ENCODE results near the gene TKTL1. TPM values are rescaled to one million over a fixed set of nuclear protein-coding genes. Genes with fewer than 3 reads are reported as not detected.
A peak's percentile ranks its signal among the peaks of the same experiment; 100 is the strongest.
"Not testable (repeated sequence)": the region's sequence is repeated elsewhere in the genome, so short reads cannot be mapped to it uniquely, and the experiment has no call there.

Gene TKTL1
- total and polyA plus RNA-seq, 4 donors: 0.23 to 0.24 TPM; not detected in 2

DNA sequence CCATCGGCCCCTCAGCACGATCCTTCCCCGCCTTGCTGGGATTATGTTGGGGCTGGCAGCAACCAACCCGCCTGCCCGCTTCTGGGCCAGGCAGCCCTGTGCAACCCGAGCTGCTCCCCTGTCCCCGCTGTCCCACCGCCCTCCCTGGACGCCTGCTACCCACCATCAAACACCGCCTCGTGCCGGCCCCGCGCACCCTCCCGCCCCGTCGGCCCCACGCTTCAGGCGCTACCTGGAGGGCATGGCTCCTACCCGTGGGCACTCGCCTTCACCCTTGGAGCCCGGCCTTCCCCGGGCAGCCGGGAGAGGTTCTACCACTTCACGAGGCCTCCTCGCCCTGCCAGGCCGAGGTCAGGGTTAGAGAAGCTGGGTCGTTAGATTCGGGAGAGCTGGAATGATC, 37.0 kb downstream of the TKTL1 start:
- Histone ChIP-seq H3K4me1 (ENCODE audit: control insufficient read depth in 1 of 2, insufficient read depth in 2 of 2, low read length in 2 of 2) (no peaks in the 10 kb centered on the region), H3K9me3 (ENCODE audit: control insufficient read depth, low read length) (no peaks in the 10 kb centered on the region), H3K4me3 (ENCODE audit: low read length in 2 of 2) (no peak overlapping the region), H3K36me3 (ENCODE audit: control insufficient read depth in 1 of 2, insufficient read depth in 2 of 2, low read length in 1 of 2) (no peaks in the 10 kb centered on the region), H3K27me3 (ENCODE audit: control insufficient read depth in 1 of 2, insufficient read depth in 2 of 2, low read length in 1 of 2) (no peaks in the 10 kb centered on the region), H3K27ac (ENCODE audit: low read depth in 1 of 2, low read length in 2 of 2) (no peak overlapping the region)
- DNase-seq: no peak
- 92 to 95% methylated on average over 29 of the region's 29 CpGs for WGBS, 2 donors
- intact Hi-C loops (cut with DNase I): no loop called here
- no peak for ATAC-seq (ENCODE audit: low FRiP score)

DNA sequence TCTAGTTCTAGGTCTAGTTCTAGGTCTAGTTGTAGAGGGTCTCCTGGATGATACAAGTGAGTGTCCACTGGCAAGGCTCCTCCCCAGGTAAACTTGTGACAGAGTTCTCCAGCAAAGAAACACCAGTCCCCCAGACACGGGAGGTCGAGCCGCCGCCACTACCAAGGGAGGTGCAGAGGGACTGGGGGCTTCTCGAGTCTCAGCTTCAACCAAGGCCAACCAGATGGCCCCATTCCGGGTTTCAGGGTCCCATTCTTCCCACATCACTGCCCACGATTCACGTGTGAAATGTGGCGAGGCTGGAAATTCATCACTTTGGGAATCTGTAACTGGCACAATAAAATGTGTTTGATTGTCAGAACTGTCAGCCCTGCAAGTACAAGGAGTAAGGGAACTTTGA, 37.5 kb downstream of the TKTL1 start:
- no peaks in the 10 kb centered on the region for H3K27me3 ChIP-seq (ENCODE audit: control insufficient read depth in 1 of 2, insufficient read depth in 2 of 2, low read length in 1 of 2)
- DNase-seq: no peak
- no peak overlapping the region for H3K4me3 ChIP-seq (ENCODE audit: low read length in 2 of 2)
- H3K27ac ChIP-seq (ENCODE audit: low read depth in 1 of 2, low read length in 2 of 2): no peak overlapping the region
- 87 to 95% methylated on average over 9 of the region's 9 CpGs for WGBS, 2 donors
- H3K4me1 ChIP-seq (ENCODE audit: control insufficient read depth in 1 of 2, insufficient read depth in 2 of 2, low read length in 2 of 2): no peaks in the 10 kb centered on the region
- intact Hi-C loops (cut with DNase I): no loop called here
- no peak for ATAC-seq (ENCODE audit: low FRiP score)
- no peaks in the 10 kb centered on the region for H3K36me3 ChIP-seq (ENCODE audit: control insufficient read depth in 1 of 2, insufficient read depth in 2 of 2, low read length in 1 of 2)
- no peaks in the 10 kb centered on the region for H3K9me3 ChIP-seq (ENCODE audit: control insufficient read depth, low read length)

DNA sequence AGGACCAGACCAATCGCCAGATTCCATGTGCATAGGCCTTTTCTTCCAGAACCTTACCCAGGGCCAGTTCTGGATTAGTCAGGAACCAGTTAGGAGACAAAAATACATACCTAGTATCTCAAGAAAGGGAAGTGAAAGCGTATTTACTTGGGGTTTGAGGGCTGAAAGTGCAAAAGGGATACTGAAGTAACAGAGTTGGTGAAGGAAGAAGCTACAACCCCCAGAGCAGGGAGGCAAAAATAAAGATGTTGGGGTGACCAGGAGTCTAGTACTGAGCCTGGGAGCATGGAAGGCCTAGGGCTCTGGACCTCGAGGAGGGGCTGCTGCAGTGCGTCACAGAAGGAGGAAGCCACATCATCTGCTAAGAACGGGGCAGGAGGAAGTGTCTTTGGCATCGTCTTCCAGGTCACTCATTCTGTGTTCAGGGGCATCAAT, 38.3 kb downstream of the TKTL1 start:
- intact Hi-C loops (cut with DNase I): no loop called here
- Histone ChIP-seq H3K27ac (ENCODE audit: low read depth in 1 of 2, low read length in 2 of 2) (no peak overlapping the region), H3K4me3 (ENCODE audit: low read length in 2 of 2) (no peak overlapping the region), H3K4me1 (ENCODE audit: control insufficient read depth in 1 of 2, insufficient read depth in 2 of 2, low read length in 2 of 2) (no peaks in the 10 kb centered on the region), H3K9me3 (ENCODE audit: control insufficient read depth, low read length) (no peaks in the 10 kb centered on the region), H3K36me3 (ENCODE audit: control insufficient read depth in 1 of 2, insufficient read depth in 2 of 2, low read length in 1 of 2) (no peaks in the 10 kb centered on the region), H3K27me3 (ENCODE audit: control insufficient read depth in 1 of 2, insufficient read depth in 2 of 2, low read length in 1 of 2) (no peaks in the 10 kb centered on the region)
- DNase-seq: no peak
- 79 to 87% methylated on average over 6 of the region's 6 CpGs for WGBS, 2 donors
- ATAC-seq (ENCODE audit: low FRiP score): no peak

DNA sequence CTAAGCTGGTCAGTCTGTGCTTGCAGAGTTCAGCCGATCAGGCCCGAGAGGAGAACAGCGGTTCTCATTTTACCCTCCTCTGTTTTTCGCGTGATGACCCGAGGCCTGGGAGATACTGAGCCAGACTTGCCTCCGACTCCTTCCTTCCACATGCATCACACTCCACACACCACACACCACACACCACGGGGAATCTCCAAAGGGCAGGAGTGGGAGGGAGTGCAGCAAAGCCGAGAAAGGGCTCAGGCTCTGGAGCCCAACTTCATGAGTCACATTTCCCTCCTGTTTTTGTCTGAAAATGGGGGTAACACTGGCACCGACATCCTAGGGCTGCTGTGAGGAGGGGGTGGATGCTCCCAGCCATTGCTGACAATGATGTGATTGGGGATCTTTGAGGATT, 38.9 kb downstream of the TKTL1 start:
- Histone ChIP-seq H3K4me3 (ENCODE audit: low read length in 2 of 2) (no peak overlapping the region), H3K27ac (ENCODE audit: low read depth in 1 of 2, low read length in 2 of 2) (no peak overlapping the region), H3K36me3 (ENCODE audit: control insufficient read depth in 1 of 2, insufficient read depth in 2 of 2, low read length in 1 of 2) (no peaks in the 10 kb centered on the region), H3K27me3 (ENCODE audit: control insufficient read depth in 1 of 2, insufficient read depth in 2 of 2, low read length in 1 of 2) (no peaks in the 10 kb centered on the region), H3K9me3 (ENCODE audit: control insufficient read depth, low read length) (no peaks in the 10 kb centered on the region), H3K4me1 (ENCODE audit: control insufficient read depth in 1 of 2, insufficient read depth in 2 of 2, low read length in 2 of 2) (no peaks in the 10 kb centered on the region)
- intact Hi-C loops (cut with DNase I): no loop called here
- ATAC-seq (ENCODE audit: low FRiP score): no peak
- no peak for DNase-seq
- WGBS, 2 donors: 79 to 80% methylated on average over 10 of the region's 10 CpGs

DNA sequence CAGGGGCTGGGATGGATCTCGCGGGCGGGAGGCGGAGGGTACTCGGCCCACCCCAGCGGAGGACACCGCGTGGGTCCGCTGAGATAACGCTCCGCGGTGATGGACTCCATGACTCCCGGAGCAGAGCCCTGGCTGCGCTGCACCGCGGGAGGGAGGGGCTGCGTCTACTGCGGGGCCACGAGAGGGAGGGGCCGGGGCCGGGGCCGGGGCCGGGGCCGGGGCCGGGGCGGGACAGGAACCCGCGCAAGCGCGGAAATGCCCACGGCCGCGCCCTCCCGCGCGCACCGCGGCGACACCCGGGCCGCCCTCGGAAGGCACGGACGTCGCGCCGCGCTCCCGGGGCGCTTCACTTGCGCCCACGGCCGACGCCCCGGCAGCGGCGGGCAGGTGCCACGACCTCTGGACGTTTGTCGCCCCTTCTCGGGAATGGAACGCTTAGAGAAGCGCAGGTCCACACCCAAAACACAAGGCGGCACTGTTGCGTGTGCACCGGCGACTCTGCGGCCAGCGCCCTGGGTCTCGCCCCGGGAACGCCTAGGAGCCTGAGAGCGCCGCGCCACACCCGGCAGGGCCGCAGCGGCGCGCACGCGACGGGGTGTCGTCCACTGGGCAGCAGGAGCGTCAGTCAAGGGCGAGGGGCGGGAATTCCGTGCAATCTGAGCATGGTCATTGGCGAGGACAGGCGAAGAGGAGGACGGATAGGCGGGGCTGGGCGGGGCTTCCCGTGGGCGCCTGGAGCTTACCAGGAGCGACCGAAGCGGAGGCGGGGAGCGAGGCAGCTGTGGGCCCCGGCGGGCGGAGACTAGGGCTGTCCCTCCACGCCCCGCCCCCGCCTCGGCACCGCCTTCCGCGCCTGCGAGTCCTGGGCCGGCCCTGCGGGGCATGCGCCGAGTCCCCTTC, 46.1 kb downstream of the TKTL1 start:
- intact Hi-C loops (cut with DNase I); H3K27me3 ChIP-seq (ENCODE audit: control insufficient read depth in 1 of 2, insufficient read depth in 2 of 2, low read length in 1 of 2); H3K27ac ChIP-seq (ENCODE audit: low read depth in 1 of 2, low read length in 2 of 2); H3K9me3 ChIP-seq (ENCODE audit: control insufficient read depth, low read length); H3K4me1 ChIP-seq (ENCODE audit: control insufficient read depth in 1 of 2, insufficient read depth in 2 of 2, low read length in 2 of 2); H3K4me3 ChIP-seq (ENCODE audit: low read length in 2 of 2); H3K36me3 ChIP-seq (ENCODE audit: control insufficient read depth in 1 of 2, insufficient read depth in 2 of 2, low read length in 1 of 2): not testable (repeated sequence)
- DNase-seq (peak; percentile 49 to 52), ATAC-seq (ENCODE audit: low FRiP score) (peak; percentile 90)
- WGBS, 2 donors: 1% methylated on average over 23 of the region's 115 CpGs; no CpG with 5 or more reads in 1 of the 2 donors

DNA sequence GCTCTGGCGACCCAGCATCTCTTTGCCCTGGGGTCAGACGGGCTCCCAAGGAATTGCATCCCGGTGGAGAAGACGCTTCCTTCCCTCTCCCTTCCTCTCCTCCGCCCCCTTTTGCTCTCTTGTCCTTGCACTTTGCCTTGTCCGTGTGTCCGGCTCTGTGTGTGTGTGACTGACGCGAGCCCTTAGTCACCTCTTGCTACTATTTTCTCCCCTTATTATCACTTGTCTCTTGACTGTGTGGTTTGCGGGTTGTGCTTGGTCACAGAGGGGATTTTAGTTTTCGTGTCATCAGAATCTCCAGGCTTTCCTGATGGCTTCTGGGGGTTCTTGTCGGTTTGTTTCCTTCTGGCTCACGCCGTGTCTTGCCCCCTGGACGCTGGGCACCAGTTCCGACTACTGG, 47.5 kb downstream of the TKTL1 start:
- H3K4me1 ChIP-seq (ENCODE audit: control insufficient read depth in 1 of 2, insufficient read depth in 2 of 2, low read length in 2 of 2); H3K27ac ChIP-seq (ENCODE audit: low read depth in 1 of 2, low read length in 2 of 2); intact Hi-C loops (cut with DNase I); H3K9me3 ChIP-seq (ENCODE audit: control insufficient read depth, low read length); DNase-seq; ATAC-seq (ENCODE audit: low FRiP score); H3K36me3 ChIP-seq (ENCODE audit: control insufficient read depth in 1 of 2, insufficient read depth in 2 of 2, low read length in 1 of 2); H3K27me3 ChIP-seq (ENCODE audit: control insufficient read depth in 1 of 2, insufficient read depth in 2 of 2, low read length in 1 of 2); H3K4me3 ChIP-seq (ENCODE audit: low read length in 2 of 2): not testable (repeated sequence)
- no CpG with 5 or more reads among the region's 16 CpGs for WGBS, 2 donors

DNA sequence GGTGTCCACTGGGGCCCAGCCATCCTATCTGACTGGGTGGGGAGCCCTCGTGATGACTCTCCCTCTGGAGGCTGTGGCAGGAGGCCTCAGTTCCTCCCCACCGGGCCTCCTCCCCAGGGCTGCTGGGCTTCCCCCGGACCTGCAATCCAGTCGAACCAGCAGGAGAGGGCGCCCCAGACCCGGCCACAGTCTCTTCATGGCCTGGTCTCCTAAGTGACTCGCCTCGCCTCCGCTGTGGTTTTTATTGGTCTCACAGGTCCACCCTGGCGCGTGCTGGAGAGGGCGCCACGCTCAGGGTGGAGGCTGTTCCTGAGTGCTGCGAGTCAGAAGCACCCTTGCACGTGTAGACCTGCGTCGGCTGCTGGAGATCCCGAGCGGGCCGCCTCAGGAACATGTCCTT, 48.0 kb downstream of the TKTL1 start:
- intact Hi-C loops (cut with DNase I); H3K4me1 ChIP-seq (ENCODE audit: control insufficient read depth in 1 of 2, insufficient read depth in 2 of 2, low read length in 2 of 2); H3K36me3 ChIP-seq (ENCODE audit: control insufficient read depth in 1 of 2, insufficient read depth in 2 of 2, low read length in 1 of 2); H3K27me3 ChIP-seq (ENCODE audit: control insufficient read depth in 1 of 2, insufficient read depth in 2 of 2, low read length in 1 of 2); H3K9me3 ChIP-seq (ENCODE audit: control insufficient read depth, low read length); H3K4me3 ChIP-seq (ENCODE audit: low read length in 2 of 2); DNase-seq; H3K27ac ChIP-seq (ENCODE audit: low read depth in 1 of 2, low read length in 2 of 2): not testable (repeated sequence)
- peak; percentile 53 for ATAC-seq (ENCODE audit: low FRiP score)
- WGBS, 2 donors: no CpG with 5 or more reads among the region's 20 CpGs

DNA sequence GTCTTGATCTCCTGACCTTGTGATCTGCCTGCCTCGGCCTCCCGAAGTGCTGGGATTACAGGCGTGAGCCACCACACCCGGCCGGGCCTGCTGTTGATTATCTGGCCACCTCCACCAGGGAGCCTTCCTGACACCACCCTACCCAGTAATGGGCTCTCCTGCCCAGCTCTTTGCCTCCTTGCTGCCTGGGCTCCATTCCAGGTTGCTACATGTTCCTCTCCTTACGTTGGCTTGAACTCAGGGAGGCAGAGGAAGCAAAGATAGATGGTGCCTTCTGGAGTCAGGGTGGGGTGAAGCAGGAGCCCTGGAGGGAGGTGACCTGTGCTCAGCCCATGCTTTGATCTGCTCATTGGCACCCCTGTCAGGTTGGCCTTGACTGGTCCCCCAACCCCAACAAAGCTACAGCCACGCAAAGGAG, 52.5 kb downstream of the TKTL1 start:
- ATAC-seq (ENCODE audit: low FRiP score): no peak
- WGBS, 2 donors: 46 to 60% methylated on average over 7 of the region's 7 CpGs
- no peaks in the 10 kb centered on the region for H3K27me3 ChIP-seq (ENCODE audit: control insufficient read depth in 1 of 2, insufficient read depth in 2 of 2, low read length in 1 of 2)
- H3K4me3 ChIP-seq (ENCODE audit: low read length in 2 of 2): no peak overlapping the region
- H3K9me3 ChIP-seq (ENCODE audit: control insufficient read depth, low read length): no peaks in the 10 kb centered on the region
- DNase-seq: peak in 1 of 2 donors; percentile 44
- no peaks in the 10 kb centered on the region for H3K4me1 ChIP-seq (ENCODE audit: control insufficient read depth in 1 of 2, insufficient read depth in 2 of 2, low read length in 2 of 2)
- H3K36me3 ChIP-seq (ENCODE audit: control insufficient read depth in 1 of 2, insufficient read depth in 2 of 2, low read length in 1 of 2): peaks cover 0 to 16% of the 10 kb centered on the region in 2 donors
- H3K27ac ChIP-seq (ENCODE audit: low read depth in 1 of 2, low read length in 2 of 2): no peak overlapping the region
- intact Hi-C loops (cut with DNase I): no loop called here

Measured in aorta (tissue), 5 donors.